Endothelial cell of umbilical vein (primary cell): ENCODE results near the gene TRAPPC3L.

Experiments
- EZH2 ChIP-seq: IDR thresholded peaks from 2 replicates; pipeline ENCODE4 v1.6.1; 2012; ENCODE audit warnings: borderline replicate concordance, low read depth, mild to moderate bottlenecking, moderate library complexity, low read length, inconsistent platforms; ENCODE audit not compliant: severe bottlenecking
- FOS ChIP-seq: IDR thresholded peaks from 2 replicates; pipeline ENCODE4 v1.6.1; 2011; ENCODE audit warnings: mild to moderate bottlenecking, low read length, moderate library complexity, borderline replicate concordance; ENCODE audit not compliant: insufficient read depth
- POLR2A ChIP-seq: IDR thresholded peaks from 2 replicates; pipeline ENCODE4 v1.6.1; 2012; ENCODE audit warnings: low read depth, mild to moderate bottlenecking, control low read depth, low read length
- TF ChIP-seq, protein P1 (sequence below), 2 donors: IDR thresholded peaks; 1 replicate in 1 of 2; 2 replicates in 1 of 2; pipeline ENCODE4 v1.5.1; 2011; ENCODE audit warnings: low read length in 2 of 2, mild to moderate bottlenecking in 2 of 2, moderate library complexity in 2 of 2, control low read depth in 1 of 2, inconsistent platforms in 1 of 2, low read depth in 1 of 2; ENCODE audit not compliant: insufficient read depth in 1 of 2; ENCODE audit errors: extremely low read depth in 1 of 2

DNA sequence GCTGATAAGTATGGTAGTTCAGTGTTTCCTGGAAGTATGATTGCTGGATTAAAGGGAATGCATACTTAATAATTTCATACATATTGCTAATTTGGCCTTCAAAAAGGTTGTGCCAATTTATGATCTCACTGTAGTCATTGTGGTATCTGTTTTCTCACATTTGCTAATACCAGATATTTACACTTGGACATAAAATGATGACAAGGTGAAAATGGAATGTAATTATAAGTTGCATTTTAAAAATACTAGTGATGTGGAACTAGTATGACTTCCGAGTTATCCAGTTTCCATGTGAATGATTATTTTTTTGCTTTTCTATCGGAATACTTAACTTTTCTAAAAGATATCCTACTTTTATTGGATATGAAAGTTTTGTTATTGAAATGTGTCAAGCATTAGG, 41.3 kb upstream of the TRAPPC3L start:
- TF ChIP-seq, protein P1, sequence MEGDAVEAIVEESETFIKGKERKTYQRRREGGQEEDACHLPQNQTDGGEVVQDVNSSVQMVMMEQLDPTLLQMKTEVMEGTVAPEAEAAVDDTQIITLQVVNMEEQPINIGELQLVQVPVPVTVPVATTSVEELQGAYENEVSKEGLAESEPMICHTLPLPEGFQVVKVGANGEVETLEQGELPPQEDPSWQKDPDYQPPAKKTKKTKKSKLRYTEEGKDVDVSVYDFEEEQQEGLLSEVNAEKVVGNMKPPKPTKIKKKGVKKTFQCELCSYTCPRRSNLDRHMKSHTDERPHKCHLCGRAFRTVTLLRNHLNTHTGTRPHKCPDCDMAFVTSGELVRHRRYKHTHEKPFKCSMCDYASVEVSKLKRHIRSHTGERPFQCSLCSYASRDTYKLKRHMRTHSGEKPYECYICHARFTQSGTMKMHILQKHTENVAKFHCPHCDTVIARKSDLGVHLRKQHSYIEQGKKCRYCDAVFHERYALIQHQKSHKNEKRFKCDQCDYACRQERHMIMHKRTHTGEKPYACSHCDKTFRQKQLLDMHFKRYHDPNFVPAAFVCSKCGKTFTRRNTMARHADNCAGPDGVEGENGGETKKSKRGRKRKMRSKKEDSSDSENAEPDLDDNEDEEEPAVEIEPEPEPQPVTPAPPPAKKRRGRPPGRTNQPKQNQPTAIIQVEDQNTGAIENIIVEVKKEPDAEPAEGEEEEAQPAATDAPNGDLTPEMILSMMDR (IDR thresholded peaks at IDR 0.05; ENCODE audit: extremely low read depth in 1 of 2, insufficient read depth in 1 of 2, low read depth in 1 of 2, low read length in 2 of 2): no peak
- no peak for TF ChIP-seq EZH2
- no peak for TF ChIP-seq POLR2A
- no peak for TF ChIP-seq FOS
